ENCODE data around the gene CRAT. TPM values are rescaled to one million over a fixed set of nuclear protein-coding genes. Genes with fewer than 3 reads are reported as not detected.
"Not testable (repeated sequence)": the region's sequence is repeated elsewhere in the genome, so short reads cannot be mapped to it uniquely, and the experiment has no call there.

Gene CRAT
- total RNA-seq, 1 donor from 2014 or later: 10.1 TPM

DNA sequence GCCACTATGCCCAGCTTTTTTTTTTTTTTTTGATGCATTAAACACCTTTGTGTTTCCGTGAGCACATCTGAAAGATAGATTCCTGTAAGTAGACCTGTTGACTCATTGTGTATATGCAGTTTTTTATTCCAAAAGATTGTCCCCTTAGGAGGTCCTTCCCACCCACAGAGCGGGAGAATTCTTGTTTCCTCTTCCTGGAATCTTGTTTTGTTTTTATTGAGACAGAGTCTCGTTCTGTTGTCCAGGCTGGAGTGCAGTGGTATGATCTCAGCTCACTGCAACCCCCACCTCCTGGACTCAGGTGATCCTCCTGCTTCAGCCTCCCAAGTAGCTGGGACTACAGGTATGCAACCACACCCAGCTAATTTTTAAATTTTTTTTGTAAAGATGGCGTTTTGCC is 8.2 kb upstream of the CRAT start:
- Mint-ChIP-seq H3K4me1 (peaks cover 11% of the 10 kb centered on the region), H3K9me3 (no peaks in the 10 kb centered on the region), H3K27me3 (ENCODE audit: insufficient read depth, low read depth) (no peaks in the 10 kb centered on the region), H3K27ac (no peak overlapping the region), H3K4me3 (no peak overlapping the region), H3K36me3 (peaks cover 15% of the 10 kb centered on the region)
- H3K4me1 ChIP-seq: no peaks in the 10 kb centered on the region
- no peak overlapping the region for H3K4me2 ChIP-seq
- H3K4me3 ChIP-seq: no peak overlapping the region
- peaks cover 72% of the 10 kb centered on the region for H3K79me2 ChIP-seq (ENCODE audit: low read depth)
- H3F3A ChIP-seq (ENCODE audit: low read depth): no peaks in the 10 kb centered on the region
- peaks cover 7% of the 10 kb centered on the region for H4K20me1 ChIP-seq (ENCODE audit: low read depth)
- TF ChIP-seq EZH2phosphoT487 (IDR thresholded peaks at IDR 0.05): no peak
- TF ChIP-seq, protein P1, sequence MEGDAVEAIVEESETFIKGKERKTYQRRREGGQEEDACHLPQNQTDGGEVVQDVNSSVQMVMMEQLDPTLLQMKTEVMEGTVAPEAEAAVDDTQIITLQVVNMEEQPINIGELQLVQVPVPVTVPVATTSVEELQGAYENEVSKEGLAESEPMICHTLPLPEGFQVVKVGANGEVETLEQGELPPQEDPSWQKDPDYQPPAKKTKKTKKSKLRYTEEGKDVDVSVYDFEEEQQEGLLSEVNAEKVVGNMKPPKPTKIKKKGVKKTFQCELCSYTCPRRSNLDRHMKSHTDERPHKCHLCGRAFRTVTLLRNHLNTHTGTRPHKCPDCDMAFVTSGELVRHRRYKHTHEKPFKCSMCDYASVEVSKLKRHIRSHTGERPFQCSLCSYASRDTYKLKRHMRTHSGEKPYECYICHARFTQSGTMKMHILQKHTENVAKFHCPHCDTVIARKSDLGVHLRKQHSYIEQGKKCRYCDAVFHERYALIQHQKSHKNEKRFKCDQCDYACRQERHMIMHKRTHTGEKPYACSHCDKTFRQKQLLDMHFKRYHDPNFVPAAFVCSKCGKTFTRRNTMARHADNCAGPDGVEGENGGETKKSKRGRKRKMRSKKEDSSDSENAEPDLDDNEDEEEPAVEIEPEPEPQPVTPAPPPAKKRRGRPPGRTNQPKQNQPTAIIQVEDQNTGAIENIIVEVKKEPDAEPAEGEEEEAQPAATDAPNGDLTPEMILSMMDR (IDR thresholded peaks at IDR 0.05): no peak
- TF ChIP-seq EZH2 (IDR thresholded peaks at IDR 0.05): no peak
- H3K36me3 ChIP-seq: no peaks in the 10 kb centered on the region
- DNase-seq (ENCODE audit: low spot score): no peak
- no peaks in the 10 kb centered on the region for H3K9me3 ChIP-seq (ENCODE audit: low read depth)
- H3K27me3 ChIP-seq: no peaks in the 10 kb centered on the region
- no peak overlapping the region for H3K9ac ChIP-seq
- no peak overlapping the region for H3K27ac ChIP-seq
- H2AFZ ChIP-seq (replicated peaks): no peak overlapping the region

DNA sequence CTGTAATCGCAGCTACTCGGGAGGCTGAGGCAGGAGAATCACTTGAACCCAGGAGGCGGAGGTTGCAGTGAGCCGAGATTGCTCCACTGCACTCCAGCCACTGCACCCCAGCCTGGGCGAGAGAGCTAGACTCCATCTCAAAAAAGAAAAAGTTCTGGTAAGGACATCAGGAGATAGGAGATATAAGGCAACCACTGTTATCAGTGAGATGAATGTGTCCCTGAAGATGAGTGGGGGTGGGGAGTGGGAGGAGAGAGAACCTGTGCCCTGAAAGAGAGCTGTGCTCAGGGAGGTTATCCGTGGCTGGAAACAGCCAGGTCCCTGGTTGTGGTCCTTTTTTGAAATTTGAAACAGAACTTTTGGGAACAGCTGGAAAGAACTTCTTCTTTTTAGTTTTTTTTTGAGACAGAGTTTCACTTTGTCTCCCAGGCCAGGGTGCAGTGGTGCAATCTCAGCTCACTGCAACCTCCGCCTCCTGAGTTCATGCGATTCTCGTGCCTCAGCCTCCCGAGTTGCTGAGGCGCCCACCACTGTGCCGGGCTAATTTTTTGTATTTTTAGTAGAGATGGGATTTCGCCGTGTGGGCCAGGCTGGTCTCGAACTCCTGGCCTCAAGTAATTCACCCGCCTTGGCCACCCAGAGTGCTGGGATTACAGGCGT is 3.2 kb upstream of the CRAT start:
- no peak overlapping the region for H3K4me2 ChIP-seq

DNA sequence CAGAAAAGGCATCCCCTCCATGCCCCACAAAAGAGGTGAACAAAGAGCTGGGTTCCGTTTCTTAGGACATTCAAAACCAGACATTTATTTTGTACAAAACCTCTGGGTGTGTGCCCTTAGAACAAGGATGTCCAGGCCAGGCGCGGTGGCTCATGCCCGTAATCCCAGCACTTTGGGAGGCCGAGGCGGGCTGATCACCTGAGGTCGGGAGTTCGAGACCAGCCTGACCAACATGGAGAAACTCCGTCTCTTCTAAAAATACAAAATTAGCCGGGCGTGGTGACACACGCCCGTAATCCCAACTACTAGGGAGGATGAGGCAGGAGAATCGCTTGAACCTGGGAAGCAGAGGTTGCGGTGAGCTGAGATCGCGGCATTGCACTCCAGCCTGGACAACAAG is 1.9 kb upstream of the CRAT start:
- Mint-ChIP-seq H3K4me3 (peak overlapping the region; percentile 97), H3K27ac (peak overlapping the region; percentile 80), H3K4me1 (peaks cover 31% of the 10 kb centered on the region)
- Histone ChIP-seq H3K27me3 (peaks cover 21% of the 10 kb centered on the region), H3F3A (ENCODE audit: low read depth) (peaks cover 24% of the 10 kb centered on the region), H3K4me2 (peak overlapping the region; percentile 90), H4K20me1 (ENCODE audit: low read depth) (peaks cover 15% of the 10 kb centered on the region), H3K9ac (peak overlapping the region; percentile 62), H3K79me2 (ENCODE audit: low read depth) (peaks cover 59% of the 10 kb centered on the region), H3K27ac (peak overlapping the region; percentile 44), H3K4me3 (peak overlapping the region; percentile 93)
- H2AFZ ChIP-seq (replicated peaks); H3K9me3 Mint-ChIP-seq; H3K36me3 Mint-ChIP-seq; H3K9me3 ChIP-seq (ENCODE audit: low read depth); H3K4me1 ChIP-seq; H3K36me3 ChIP-seq; H3K27me3 Mint-ChIP-seq (ENCODE audit: insufficient read depth, low read depth); DNase-seq (ENCODE audit: low spot score): not testable (repeated sequence)

More for the DNA sequence above, 3.2 kb upstream of the CRAT start:
- Mint-ChIP-seq H3K4me1 (peaks cover 29% of the 10 kb centered on the region), H3K27me3 (ENCODE audit: insufficient read depth, low read depth) (peaks cover 1% of the 10 kb centered on the region), H3K27ac (no peak overlapping the region), H3K36me3 (peaks cover 2% of the 10 kb centered on the region), H3K9me3 (no peaks in the 10 kb centered on the region), H3K4me3 (peak overlapping the region; percentile 65)
- peaks cover 71% of the 10 kb centered on the region for H3K79me2 ChIP-seq (ENCODE audit: low read depth)
- peaks cover 15% of the 10 kb centered on the region for H4K20me1 ChIP-seq (ENCODE audit: low read depth)
- no peaks in the 10 kb centered on the region for H3K4me1 ChIP-seq
- TF ChIP-seq, protein P1 (IDR thresholded peaks at IDR 0.05): no peak
- no peak for TF ChIP-seq EZH2phosphoT487 (IDR thresholded peaks at IDR 0.05)
- no peak for TF ChIP-seq EZH2 (IDR thresholded peaks at IDR 0.05)
- H3K27ac ChIP-seq: no peak overlapping the region
- H3K27me3 ChIP-seq: peaks cover 17% of the 10 kb centered on the region
- H3K4me3 ChIP-seq: no peak overlapping the region
- H2AFZ ChIP-seq (replicated peaks): no peak overlapping the region
- H3K36me3 ChIP-seq: no peaks in the 10 kb centered on the region
- no peak for DNase-seq (ENCODE audit: low spot score)
- no peaks in the 10 kb centered on the region for H3K9me3 ChIP-seq (ENCODE audit: low read depth)
- H3K9ac ChIP-seq: no peak overlapping the region
- peaks cover 24% of the 10 kb centered on the region for H3F3A ChIP-seq (ENCODE audit: low read depth)

DNA sequence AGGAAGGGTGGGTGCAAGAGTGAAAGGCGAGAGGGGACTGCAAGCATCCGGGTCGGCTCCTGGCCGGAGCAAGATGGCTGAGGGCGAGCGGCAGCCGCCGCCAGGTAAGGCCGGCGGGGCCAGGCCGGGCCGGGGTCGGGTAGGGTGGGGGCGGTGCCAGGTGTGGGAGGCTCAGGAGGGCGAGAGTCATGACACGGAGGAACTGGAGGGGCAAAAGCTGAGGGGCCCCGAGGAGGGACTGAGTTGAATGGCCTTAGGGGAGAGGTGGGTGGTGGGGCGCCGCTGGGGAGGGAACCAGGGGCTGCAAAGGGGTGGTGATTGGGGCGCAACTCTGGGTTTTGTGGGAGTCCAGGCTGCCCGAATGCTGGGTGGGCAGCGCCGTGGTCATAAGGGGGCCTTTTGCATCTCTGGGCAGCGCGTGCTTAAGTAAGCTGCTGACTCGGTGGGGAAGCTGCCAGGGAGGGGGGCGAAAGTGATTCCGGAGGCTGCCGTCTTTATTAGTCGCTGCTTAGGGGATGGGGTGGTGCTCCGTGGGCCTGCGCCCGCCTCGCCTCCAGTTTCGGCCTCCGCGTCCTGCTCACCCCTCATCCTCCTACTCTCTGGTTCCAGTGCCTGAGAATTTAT is 1.0 kb upstream of the CRAT start:
- Mint-ChIP-seq H3K27me3 (ENCODE audit: insufficient read depth, low read depth) (peaks cover 3% of the 10 kb centered on the region), H3K36me3 (peaks cover 3% of the 10 kb centered on the region), H3K27ac (peak overlapping the region; percentile 95), H3K4me1 (peaks cover 31% of the 10 kb centered on the region), H3K4me3 (peak overlapping the region; percentile 97), H3K9me3 (no peaks in the 10 kb centered on the region)
- H2AFZ ChIP-seq (replicated peaks): peak overlapping the region; percentile 95
- H3K4me2 ChIP-seq: peak overlapping the region; percentile 90
- H3K4me1 ChIP-seq: no peaks in the 10 kb centered on the region
- H3K36me3 ChIP-seq: no peaks in the 10 kb centered on the region
- peak; percentile 62 for DNase-seq (ENCODE audit: low spot score)
- peaks cover 50% of the 10 kb centered on the region for H3K79me2 ChIP-seq (ENCODE audit: low read depth)
- peak overlapping the region; percentile 62 for H3K9ac ChIP-seq
- no peaks in the 10 kb centered on the region for H3K9me3 ChIP-seq (ENCODE audit: low read depth)
- peak overlapping the region; percentile 93 for H3K4me3 ChIP-seq
- peak overlapping the region; percentile 84 for H3K27ac ChIP-seq
- peaks cover 24% of the 10 kb centered on the region for H3F3A ChIP-seq (ENCODE audit: low read depth)
- peaks cover 21% of the 10 kb centered on the region for H3K27me3 ChIP-seq
- no peak for TF ChIP-seq EZH2phosphoT487 (IDR thresholded peaks at IDR 0.05)
- TF ChIP-seq, protein P1 (IDR thresholded peaks at IDR 0.05): no peak
- TF ChIP-seq EZH2 (IDR thresholded peaks at IDR 0.05): no peak
- peaks cover 15% of the 10 kb centered on the region for H4K20me1 ChIP-seq (ENCODE audit: low read depth)

All from neural progenitor cell (in vitro differentiated cells).